ENCODE results near the gene ZNF358. TPM values are rescaled to one million over a fixed set of nuclear protein-coding genes. Genes with fewer than 3 reads are reported as not detected.

Gene ZNF358
- total and polyA plus RNA-seq, 2 of the 13 experiments (the other 11 are each of a cell fraction or from before 2014, with no cell fraction given), result 9.1 to 37.0 TPM

DNA sequence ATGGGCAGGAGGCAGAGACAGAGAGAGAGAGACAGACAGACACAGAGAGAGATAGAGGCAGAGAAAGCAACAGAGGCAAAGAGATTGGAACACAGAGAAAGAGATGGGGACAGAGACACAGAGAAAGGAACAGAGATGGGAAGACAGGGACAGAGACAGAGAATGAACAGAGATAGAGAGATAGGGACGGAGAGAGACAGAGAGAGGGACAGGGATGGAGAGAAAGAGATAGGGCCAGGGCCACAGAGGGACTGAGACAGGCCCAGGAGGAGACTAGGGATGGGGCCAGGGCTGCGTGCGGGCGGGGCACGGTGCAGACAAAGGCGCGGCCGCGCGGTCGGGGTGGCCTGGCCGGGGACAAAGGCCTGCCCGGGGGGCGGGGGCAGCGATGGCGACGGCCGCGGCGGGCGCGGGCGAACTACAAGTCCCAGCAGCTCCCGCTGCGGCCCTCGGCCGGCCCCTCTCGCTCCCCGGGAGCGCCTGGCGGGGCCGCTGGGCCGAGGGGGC is at the start of gene ZNF358 (continued):
- TF ChIP-seq, protein P1, sequence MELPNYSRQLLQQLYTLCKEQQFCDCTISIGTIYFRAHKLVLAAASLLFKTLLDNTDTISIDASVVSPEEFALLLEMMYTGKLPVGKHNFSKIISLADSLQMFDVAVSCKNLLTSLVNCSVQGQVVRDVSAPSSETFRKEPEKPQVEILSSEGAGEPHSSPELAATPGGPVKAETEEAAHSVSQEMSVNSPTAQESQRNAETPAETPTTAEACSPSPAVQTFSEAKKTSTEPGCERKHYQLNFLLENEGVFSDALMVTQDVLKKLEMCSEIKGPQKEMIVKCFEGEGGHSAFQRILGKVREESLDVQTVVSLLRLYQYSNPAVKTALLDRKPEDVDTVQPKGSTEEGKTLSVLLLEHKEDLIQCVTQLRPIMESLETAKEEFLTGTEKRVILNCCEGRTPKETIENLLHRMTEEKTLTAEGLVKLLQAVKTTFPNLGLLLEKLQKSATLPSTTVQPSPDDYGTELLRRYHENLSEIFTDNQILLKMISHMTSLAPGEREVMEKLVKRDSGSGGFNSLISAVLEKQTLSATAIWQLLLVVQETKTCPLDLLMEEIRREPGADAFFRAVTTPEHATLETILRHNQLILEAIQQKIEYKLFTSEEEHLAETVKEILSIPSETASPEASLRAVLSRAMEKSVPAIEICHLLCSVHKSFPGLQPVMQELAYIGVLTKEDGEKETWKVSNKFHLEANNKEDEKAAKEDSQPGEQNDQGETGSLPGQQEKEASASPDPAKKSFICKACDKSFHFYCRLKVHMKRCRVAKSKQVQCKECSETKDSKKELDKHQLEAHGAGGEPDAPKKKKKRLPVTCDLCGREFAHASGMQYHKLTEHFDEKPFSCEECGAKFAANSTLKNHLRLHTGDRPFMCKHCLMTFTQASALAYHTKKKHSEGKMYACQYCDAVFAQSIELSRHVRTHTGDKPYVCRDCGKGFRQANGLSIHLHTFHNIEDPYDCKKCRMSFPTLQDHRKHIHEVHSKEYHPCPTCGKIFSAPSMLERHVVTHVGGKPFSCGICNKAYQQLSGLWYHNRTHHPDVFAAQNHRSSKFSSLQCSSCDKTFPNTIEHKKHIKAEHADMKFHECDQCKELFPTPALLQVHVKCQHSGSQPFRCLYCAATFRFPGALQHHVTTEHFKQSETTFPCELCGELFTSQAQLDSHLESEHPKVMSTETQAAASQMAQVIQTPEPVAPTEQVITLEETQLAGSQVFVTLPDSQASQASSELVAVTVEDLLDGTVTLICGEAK (IDR thresholded peaks at IDR 0.05), result peak; percentile 25; the same call in 1 of the 2 replicates
- TF ChIP-seq, protein P1 (CRISPR knock-in tag; IDR thresholded peaks at IDR 0.05), result no peak
- TF ChIP-seq ZNF235 (CRISPR knock-in tag; IDR thresholded peaks at IDR 0.05; ENCODE audit: borderline replicate concordance) (no peak), HNRNPL (IDR thresholded peaks at IDR 0.05; ENCODE audit: low read depth, low read length) (no peak), NCOA1 (CRISPR knock-in tag; IDR thresholded peaks at IDR 0.05) (no peak), MIER2 (CRISPR knock-in tag; IDR thresholded peaks at IDR 0.05) (no peak), HMG20A (CRISPR knock-in tag; IDR thresholded peaks at IDR 0.05; ENCODE audit: borderline replicate concordance) (no peak), HES4 (CRISPR knock-in tag; IDR thresholded peaks at IDR 0.05; ENCODE audit: borderline replicate concordance) (no peak), ZNF263 (CRISPR knock-in tag; IDR thresholded peaks at IDR 0.05) (no peak), JDP2 (CRISPR knock-in tag; IDR thresholded peaks at IDR 0.05; ENCODE audit: borderline replicate concordance) (no peak)
- TF ChIP-seq, protein P2, sequence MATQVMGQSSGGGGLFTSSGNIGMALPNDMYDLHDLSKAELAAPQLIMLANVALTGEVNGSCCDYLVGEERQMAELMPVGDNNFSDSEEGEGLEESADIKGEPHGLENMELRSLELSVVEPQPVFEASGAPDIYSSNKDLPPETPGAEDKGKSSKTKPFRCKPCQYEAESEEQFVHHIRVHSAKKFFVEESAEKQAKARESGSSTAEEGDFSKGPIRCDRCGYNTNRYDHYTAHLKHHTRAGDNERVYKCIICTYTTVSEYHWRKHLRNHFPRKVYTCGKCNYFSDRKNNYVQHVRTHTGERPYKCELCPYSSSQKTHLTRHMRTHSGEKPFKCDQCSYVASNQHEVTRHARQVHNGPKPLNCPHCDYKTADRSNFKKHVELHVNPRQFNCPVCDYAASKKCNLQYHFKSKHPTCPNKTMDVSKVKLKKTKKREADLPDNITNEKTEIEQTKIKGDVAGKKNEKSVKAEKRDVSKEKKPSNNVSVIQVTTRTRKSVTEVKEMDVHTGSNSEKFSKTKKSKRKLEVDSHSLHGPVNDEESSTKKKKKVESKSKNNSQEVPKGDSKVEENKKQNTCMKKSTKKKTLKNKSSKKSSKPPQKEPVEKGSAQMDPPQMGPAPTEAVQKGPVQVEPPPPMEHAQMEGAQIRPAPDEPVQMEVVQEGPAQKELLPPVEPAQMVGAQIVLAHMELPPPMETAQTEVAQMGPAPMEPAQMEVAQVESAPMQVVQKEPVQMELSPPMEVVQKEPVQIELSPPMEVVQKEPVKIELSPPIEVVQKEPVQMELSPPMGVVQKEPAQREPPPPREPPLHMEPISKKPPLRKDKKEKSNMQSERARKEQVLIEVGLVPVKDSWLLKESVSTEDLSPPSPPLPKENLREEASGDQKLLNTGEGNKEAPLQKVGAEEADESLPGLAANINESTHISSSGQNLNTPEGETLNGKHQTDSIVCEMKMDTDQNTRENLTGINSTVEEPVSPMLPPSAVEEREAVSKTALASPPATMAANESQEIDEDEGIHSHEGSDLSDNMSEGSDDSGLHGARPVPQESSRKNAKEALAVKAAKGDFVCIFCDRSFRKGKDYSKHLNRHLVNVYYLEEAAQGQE (IDR thresholded peaks at IDR 0.05; ENCODE audit: borderline replicate concordance in 1 of 2, low read depth in 1 of 2, low read length in 2 of 2), result peak in 1 of 2 experiments; percentile 29; a peak in 1 of 4 replicates
- TF ChIP-seq, protein P3, sequence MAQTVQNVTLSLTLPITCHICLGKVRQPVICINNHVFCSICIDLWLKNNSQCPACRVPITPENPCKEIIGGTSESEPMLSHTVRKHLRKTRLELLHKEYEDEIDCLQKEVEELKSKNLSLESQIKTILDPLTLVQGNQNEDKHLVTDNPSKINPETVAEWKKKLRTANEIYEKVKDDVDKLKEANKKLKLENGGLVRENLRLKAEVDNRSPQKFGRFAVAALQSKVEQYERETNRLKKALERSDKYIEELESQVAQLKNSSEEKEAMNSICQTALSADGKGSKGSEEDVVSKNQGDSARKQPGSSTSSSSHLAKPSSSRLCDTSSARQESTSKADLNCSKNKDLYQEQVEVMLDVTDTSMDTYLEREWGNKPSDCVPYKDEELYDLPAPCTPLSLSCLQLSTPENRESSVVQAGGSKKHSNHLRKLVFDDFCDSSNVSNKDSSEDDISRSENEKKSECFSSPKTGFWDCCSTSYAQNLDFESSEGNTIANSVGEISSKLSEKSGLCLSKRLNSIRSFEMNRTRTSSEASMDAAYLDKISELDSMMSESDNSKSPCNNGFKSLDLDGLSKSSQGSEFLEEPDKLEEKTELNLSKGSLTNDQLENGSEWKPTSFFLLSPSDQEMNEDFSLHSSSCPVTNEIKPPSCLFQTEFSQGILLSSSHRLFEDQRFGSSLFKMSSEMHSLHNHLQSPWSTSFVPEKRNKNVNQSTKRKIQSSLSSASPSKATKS (CRISPR knock-in tag; IDR thresholded peaks at IDR 0.05), result no peak
- TF ChIP-seq, protein P4, sequence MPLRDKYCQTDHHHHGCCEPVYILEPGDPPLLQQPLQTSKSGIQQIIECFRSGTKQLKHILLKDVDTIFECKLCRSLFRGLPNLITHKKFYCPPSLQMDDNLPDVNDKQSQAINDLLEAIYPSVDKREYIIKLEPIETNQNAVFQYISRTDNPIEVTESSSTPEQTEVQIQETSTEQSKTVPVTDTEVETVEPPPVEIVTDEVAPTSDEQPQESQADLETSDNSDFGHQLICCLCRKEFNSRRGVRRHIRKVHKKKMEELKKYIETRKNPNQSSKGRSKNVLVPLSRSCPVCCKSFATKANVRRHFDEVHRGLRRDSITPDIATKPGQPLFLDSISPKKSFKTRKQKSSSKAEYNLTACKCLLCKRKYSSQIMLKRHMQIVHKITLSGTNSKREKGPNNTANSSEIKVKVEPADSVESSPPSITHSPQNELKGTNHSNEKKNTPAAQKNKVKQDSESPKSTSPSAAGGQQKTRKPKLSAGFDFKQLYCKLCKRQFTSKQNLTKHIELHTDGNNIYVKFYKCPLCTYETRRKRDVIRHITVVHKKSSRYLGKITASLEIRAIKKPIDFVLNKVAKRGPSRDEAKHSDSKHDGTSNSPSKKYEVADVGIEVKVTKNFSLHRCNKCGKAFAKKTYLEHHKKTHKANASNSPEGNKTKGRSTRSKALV (CRISPR knock-in tag; IDR thresholded peaks at IDR 0.05), result no peak

Measured in HepG2 (cell line).